HG03439 (cell line): ENCODE measurements around the gene SCN7A.

ENCODE experiments used
- ATAC-seq: cut with Tn5 transposase; IDR thresholded peaks from one replicate; pipeline ENCODE4 v1.9.1; 2021; ENCODE audit warnings: mild to moderate bottlenecking, moderate library complexity; ENCODE audit not compliant: unreplicated experiment

The SCN7A gene

DNA sequence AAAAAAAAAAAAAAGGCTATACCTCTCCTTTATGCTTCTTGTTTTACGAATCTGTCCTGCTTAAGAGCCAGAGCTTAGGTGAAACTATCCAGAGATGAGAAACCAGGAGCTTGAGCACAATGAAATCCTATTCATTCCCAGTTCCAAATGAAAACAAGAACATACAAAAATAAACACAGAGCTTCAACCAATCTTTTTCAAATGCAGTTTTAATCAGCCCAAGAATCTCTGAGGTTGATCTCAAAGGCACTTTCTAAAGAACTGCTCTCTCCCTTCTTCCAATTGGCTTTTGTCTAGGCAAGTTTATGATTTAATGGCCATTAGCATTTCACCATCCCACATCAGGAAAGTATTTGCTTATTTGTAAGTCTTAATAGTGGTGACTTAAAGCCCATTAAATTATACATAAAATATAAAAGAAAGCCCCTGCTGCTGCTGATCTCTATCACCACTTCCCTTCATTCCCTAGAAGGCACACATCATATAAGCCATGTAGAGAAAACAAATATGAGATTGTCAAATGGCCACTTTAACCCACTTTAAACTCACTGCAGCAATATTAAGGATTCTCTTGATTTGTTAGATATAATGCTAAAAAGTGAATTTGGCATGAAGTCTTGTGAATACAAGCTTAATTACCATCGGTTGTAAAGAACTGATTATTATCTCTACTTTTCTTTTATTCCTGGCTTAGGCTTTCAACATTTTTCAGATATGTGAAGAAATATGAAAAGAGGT is 89.0 kb downstream of the SCN7A start:
- ATAC-seq: no peak

DNA sequence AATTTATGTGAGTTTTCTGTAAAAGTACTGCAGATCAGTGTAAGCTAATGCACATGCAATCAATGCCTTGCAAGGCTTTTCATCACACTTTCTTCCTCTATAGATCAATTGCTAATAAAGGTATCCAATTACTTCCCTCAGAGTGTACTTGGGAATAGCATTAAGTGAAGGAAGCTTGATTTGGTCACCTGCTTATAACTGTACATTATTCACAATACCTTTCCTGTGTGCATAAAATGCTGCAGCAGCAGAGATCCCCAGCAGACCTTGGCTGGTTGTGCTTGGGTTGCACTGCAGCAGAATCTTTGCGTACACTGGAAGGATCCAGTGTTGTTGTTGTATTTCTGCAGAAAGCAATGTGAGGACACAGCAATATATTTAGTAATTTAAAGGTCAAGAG is 99.8 kb downstream of the SCN7A start:
- no peak for ATAC-seq

DNA sequence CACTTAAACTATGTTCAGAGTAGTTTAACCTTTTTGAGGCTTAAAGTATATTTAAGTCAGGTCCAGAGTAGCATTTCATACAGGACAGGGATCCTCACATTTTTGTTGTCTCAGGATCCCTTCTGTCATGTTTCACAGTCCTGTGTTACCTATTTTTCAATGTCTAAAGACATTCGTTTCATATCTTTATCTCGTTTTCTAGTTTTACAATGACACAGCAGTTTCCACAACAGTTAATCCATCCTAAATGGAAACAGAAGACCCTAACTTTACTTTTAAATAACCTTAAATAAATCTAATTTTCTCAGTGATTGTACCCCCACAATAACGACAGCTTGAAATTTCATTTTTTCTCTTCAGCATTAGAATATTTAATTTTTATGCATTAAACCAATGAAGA is 101.0 kb downstream of the SCN7A start:
- ATAC-seq: no peak

DNA sequence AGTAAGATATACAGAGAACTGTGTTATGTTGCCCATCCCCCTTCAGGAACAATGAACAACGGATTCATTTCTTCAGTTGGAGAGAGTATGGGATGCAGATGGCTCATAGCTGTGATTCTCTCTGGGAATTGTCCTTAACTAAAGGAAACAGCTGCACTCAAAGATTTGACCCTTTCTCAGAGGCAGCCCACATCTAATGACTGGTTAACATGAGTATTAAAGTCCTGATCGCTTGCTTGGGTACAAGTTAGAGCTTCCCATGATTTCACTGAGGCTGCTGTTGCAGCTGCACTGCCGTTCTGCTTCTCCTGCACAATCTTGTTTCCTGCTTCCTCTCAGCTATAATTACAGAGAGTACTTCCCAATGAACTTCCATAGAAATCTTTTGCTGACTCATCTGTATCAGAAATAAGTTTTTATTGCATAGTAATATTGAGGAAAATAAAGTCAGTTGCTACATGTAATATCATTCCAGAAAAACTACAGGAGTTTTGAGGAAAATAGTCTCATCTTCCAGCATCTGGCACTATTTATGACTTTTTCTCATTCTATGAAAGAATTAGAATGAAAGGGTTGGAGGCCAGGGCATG is 105.5 kb downstream of the SCN7A start:
- no peak for ATAC-seq

DNA sequence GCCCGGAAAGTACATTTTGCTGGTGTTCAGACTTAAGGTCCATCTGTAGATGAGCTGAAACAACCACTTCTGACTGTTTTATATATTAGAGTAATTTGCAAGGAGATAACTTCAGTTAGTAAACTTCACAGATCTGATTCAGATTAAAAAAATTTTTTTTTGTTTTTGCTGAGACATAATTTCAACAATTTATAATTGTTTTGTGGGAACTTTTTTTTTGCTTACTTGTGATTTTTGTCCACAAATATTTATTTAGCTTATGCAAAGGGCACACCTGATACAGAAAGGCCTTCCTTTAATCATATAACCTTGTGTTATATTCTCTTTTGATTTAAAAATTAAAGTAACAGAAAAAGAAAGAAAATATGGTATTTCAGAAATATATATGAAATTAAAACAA is 108.7 kb downstream of the SCN7A start:
- no peak for ATAC-seq

DNA sequence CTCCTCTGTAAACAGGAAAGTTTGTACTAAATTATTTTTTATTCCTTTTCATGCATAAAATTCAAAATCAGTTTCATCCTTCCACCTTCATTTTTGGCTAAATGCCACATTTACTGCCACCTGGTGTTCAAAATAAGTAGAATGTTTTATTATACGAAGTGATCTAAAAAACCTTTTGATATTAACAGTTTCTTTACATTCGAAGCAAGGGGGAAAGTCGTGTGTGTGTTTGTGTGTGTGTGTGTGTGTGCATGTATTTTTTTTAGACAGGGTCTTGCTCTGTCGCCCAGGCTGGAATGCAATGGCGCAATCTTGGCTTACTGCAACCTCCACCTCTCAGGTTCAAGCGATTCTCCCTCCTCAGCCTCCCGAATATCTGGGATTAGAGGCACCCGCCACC is 109.3 kb downstream of the SCN7A start:
- no peak for ATAC-seq

DNA sequence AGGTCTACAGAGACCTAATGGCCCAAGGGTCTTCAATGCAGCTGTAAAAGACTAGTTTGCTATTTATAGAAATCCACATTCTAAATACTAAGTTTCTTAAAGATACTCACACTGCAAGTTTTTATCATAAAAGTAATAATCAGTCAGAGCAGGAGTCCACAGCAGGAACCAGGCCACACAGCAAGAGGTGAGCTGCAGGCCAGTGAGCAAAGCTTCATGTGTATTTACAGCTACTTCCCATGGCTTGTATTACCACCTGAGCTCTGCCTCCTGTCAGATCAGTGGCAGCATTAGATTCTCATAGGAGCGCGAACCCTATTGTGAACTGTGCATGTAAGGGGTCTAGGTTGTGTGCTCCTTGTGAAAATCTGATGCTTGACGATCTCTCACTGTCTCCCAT is 111.6 kb downstream of the SCN7A start:
- no peak for ATAC-seq

DNA sequence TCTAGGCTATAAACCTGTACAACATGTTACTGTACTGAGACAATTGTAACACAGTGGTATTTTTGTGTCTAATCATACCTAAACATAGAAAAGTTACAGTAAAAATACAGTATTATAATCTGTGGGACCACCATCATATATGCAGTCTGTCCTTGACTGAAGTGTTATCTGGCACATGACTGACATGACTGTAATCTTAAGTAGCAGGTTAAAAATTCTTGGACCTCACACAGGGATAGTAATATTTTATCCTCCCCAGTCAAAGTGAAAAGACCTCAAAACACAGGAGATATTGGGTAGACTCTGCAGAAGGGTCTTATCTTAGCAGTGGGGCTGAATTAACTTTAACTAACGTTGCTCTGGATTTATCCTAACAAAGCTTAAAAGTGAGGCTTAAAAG is 113.4 kb downstream of the SCN7A start:
- ATAC-seq: no peak

DNA sequence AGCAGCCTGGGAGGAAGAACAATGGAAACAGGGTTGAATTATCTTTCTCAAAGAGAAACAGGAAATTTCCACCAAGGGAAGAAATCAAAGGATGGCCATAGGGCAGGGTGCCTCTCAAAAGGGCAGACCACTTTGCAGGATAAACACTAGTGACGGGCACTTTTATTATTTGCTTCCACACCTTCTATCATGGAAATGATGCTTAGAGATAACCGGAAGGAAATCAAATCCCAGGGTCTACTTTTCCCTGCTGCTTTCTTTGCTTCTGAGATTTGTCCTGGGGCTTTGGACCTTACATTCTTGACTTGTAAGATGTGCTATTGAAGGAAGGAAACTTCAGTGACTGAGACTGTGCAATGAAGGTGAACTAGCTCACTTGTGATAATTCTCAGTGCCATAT is 117.2 kb downstream of the SCN7A start:
- ATAC-seq: no peak

DNA sequence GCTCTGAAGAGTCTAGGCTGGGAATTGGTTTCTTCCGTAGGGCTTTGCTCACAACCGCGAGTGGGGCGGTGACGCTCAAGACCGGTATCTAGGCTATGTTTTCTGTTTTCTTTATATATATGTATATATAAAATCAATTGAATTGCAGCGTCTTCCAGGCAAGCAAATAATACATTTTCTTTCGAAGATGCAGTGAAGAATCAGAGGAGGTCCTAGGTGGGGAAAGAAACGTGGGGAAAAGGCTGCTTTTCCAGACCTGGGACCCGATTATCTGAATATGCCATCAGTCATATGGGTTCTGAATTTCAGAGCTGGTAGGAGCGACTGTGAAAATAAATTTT is 117.6 kb downstream of the SCN7A start:
- ATAC-seq: no peak

DNA sequence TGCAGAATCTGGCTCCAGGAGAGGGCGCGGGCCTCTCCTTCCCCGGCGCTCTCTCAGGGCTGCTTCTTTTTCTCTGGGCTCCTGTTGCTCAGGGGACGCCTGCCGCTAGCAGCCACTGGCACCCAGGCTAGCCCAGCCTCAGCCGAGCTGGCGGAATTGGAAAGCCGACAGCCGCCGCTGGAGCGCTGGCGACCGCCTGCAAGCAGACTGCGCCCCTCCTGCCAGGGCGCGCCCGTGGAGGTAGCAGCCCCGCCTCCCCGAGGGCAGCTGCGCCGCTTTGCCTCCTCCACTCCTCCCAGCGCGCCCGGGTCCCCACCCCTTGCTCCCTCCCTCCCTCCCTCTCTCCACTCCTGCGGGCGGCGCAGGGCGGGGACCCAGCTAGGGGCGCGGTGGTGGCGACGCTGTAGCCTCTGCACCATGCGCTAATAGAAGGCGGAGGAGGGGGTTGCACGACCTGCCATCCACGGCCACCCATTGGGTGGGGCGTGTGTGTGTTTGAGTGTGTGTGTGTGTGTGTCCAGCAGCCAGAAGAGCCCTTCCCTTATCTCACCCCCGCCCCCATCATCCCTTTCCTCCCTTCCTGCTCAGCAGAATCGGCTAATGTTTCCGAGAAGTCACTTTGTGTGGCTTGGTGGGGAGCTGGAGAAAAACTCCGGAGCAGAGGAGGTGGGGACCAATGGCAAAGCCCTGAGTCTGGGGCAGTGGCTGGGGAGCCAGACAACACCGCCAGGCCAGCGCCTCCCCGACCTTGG is 118.1 kb downstream of the SCN7A start, which contains the start of gene SCN9A:
TSS of gene SCN9A (minus strand) at position 209 of the 752 bp plus-strand sequence. CDS start 64,188 bp downstream, outside the sequence.
- ATAC-seq: no peak

DNA sequence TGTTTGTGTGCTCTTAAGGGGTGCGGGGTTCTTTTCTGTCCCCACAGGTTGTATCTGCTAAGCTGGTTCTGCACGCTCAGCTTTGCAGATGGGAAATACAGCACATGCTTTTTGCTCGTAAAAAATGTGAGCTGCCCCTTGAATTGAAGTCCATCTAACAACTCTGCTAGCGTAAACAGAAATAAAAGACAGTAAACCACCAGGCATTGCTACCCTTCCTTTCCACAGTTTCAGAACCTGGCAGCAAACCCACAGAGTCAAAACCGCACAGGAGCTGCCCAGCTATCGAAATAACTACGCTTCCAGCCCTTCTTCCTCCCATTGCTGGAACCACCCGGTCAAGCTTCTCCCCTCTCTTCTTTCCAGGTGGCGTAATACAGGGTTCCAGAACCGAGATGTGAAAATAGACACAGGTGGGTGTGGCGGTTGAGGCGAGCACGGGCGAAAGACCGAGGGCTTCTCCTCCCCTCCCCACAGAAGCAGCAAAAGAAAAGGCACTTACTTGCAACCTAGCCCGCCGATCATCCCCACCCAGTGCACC is 118.8 kb downstream of the SCN7A start:
- ATAC-seq: no peak

DNA sequence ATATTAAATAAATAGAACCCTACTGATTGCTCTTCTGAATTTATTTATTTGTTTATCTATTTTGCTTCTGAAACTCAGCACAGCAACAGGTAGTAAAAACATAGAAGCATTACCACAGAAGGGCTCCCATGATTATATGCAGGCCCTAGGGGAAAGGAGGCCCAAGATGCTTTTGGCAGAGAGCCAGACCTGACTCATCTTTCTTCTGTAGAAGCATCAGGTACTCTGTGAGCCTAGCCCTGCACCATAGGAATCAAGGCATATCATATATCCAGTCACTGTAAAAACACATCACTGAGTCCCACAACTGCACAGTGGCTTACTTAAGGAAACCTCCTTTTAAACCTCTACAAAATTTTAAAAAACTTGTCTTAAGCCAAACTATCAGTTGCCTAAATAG is 120.1 kb downstream of the SCN7A start:
- no peak for ATAC-seq

DNA sequence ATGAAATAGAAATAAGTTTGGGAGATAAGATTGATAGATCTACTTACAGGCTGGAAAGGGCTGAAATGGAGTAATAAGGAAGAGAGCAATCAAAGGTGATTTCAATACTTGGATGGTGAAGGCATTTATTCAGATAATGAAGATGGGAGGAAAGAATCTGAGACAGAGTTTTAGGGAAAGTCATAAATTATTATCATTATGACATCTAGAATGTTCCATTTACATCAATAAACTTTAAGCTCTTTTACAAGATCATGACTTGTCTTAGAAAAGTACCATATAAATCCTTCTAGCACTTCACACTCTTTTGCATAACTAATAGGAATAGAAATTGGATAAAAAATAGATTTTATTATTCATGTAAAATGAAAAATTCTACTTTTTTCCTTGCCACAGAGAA is 120.5 kb downstream of the SCN7A start:
- no peak for ATAC-seq

DNA sequence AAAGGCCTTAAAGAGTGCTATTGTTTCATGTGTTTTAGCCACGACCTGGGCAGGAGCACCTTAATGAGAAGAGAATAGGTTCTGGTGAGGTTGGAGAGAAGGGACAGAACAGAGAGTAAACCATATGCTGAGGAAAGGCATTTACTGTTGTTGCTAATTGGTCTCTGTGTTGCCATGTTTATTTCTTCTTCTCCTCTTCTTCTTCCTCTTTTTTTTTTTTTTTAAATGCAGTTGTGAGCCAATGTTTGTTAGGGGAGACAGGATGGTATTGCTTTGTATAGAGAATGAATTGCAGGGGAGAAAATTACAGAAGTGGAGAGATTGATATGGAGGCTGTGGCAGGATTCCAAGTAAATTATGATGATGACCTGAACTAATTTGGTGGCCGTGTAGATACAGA is 120.9 kb downstream of the SCN7A start:
- ATAC-seq: no peak

DNA sequence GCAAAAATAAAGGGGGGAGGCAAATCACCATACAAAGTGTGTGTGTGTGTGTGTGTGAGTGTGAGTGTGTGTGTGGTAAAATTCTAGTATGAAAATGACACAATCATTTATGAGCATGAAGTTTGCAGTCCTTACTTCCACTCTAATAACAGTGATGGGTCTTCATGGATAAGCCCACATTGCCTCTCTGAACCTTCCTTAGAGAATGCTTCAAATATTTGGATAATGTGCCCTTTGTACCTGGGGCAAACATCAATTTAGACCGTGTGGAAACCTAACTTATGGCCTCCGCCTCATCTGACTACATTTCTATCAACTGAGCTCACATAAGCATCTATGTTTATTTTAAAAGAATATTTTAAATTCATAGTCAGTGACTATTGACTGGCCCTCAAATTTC is 122.0 kb downstream of the SCN7A start:
- no peak for ATAC-seq

DNA sequence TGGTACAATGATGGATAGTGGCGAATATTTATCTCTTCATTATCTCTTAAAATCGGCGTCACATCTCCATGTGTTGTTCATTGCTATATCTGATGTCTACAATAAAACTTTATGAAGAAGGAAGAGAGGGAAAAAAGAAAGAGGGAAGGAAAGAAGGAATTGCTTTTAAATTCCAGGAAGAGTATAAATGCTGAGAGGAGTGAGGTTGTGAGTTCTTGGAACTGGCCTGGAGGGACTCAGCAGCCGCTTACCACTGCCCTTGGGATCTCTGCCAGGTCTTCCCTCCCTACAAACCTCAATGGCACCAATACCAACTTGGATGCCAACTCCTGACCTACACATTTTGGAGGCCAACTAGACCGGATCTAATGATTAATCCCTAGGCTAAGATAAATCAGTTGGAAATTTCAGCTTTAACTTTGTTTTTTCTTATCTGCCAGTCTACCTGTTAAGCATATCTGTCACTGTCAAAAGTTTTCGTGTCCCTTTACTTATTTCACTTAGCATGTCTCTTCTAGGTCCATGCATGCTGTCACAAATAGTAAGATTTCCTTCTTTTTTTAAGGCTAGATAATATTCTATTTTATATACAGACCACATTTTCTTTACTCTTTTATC is 128.1 kb downstream of the SCN7A start:
- no peak for ATAC-seq

DNA sequence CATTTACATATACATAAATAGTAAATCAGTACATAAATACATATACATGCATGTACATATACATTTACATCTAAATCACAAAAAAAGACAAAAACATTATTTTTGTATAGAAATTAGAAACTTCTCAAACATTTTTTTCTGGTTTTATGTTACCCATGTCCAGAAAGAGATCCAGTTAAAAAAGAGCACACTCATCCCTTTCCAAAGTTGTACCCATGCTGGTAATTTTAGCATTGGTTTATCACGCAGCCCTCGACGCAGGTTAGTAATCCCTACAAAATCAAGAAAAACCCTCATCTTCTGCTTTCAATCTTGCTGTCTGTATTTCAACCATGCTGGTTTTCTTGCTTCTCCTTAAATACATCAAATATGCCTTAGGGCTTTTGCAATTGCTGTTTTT is 128.8 kb downstream of the SCN7A start:
- no peak for ATAC-seq

DNA sequence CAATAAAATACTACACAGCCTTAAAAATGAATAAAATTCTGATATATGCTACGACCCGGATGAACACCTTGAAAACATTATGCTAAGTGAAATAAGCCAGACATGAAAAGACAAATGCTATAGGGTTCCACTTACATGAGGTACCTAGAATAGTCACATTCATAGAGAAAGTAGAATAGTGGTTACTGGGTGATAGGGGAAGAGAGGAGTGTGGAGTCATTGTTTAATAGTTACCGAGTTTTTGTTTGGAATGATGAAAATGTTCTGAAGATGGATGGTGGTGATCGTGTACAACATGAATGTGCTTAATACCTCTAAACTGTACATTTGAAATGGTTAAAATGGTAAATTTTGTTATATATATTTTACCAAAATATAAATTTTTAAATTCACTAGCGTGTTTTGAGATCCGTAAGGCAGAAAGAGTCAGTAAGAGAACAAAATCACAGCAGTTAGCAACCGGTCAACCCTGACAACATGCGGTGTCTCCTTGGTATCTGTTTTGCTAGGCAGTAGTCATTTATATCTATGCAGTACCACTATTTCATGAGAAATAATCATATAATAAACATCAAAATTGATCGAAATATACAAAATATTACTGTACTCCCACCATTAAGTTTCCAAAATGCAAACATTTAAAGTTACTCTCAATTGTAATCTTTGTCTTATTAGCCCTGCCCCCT is 129.4 kb downstream of the SCN7A start:
- ATAC-seq: no peak

DNA sequence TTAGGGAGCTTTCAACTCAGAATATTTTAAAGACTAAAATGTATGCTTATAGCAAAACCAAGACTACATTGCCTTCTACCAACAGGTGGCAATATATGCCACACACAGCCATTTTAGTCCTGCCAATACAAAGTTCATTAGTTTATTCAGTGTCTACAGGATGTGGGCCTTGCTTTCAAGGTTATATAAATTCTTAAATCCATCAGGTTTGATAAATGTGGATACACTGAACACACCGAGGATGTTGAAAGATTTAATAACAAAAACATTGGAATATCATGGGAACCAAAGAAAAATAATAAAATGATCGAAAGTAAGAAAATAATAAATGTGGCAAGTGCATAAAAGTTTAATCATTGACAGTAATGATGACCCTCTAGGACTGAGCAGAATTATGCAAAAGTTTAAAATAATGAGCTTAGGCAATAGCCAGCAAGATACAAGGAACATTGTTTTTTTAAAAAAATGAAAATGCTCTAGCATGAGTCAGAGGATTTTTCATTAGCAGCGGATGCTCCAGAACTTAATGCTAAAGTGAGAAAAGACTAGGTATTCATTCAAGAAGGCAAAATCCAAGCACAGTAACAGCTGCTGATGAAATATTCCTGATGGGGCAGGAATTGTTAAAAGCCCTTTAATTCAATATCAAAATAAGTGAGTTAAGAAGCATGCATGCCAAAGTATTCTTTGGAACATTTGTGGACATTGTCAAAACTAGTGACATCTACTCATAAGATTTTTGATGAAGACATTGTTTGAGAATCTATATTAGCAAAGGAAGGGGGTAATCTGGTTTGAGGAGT is 132.5 kb downstream of the SCN7A start:
- no peak for ATAC-seq
